HG03108 (cell line): Measurements from ENCODE around the gene CLRN2.

Experiments
- ATAC-seq: cut with Tn5 transposase; IDR thresholded peaks from one replicate; pipeline ENCODE4 v1.9.1; 2021; ENCODE audit warnings: moderate library complexity; ENCODE audit not compliant: unreplicated experiment

The CLRN2 gene

GRCh38 chr4:17514865-17515264, at the start of gene CLRN2:
CLRN2 (plus strand) TSS chr4:17515165; CDS start chr4:17515267, 102 bp downstream.
- ATAC-seq: no peak

GRCh38 chr4:17468619-17469221, 46.2 kb upstream of the CLRN2 start:
- no peak for ATAC-seq

GRCh38 chr4:17469931-17470674, 44.9 kb upstream of the CLRN2 start:
- ATAC-seq: no peak

GRCh38 chr4:17475481-17475880, 39.5 kb upstream of the CLRN2 start:
- ATAC-seq: no peak

- ATAC-seq: no peak
Observed at GRCh38 chr4:17476853-17477252, 38.1 kb upstream of the CLRN2 start.

- no peak for ATAC-seq
Observed at GRCh38 chr4:17477774-17478472, 37.0 kb upstream of the CLRN2 start.

- ATAC-seq: no peak
Observed at GRCh38 chr4:17480210-17480927, 34.6 kb upstream of the CLRN2 start.

GRCh38 chr4:17480955-17481354, 34.0 kb upstream of the CLRN2 start:
- ATAC-seq: no peak

- no peak for ATAC-seq
Observed at GRCh38 chr4:17482716-17483115, 32.2 kb upstream of the CLRN2 start.

GRCh38 chr4:17489123-17489522, 25.8 kb upstream of the CLRN2 start:
- no peak for ATAC-seq

GRCh38 chr4:17489721-17490120, 25.2 kb upstream of the CLRN2 start:
- ATAC-seq: no peak

- no peak for ATAC-seq
Observed at GRCh38 chr4:17490575-17491059, 24.3 kb upstream of the CLRN2 start.

- no peak for ATAC-seq
Observed at GRCh38 chr4:17491196-17491595, 23.8 kb upstream of the CLRN2 start.

- ATAC-seq: no peak
Observed at GRCh38 chr4:17492058-17492741, 22.8 kb upstream of the CLRN2 start.

GRCh38 chr4:17492876-17493275, 22.1 kb upstream of the CLRN2 start:
- no peak for ATAC-seq

GRCh38 chr4:17493619-17494018, 21.3 kb upstream of the CLRN2 start:
- ATAC-seq: no peak

GRCh38 chr4:17494258-17495190, 20.4 kb upstream of the CLRN2 start:
- ATAC-seq: no peak

GRCh38 chr4:17497890-17498523, 17.0 kb upstream of the CLRN2 start:
- ATAC-seq: no peak

GRCh38 chr4:17500574-17500973, 14.4 kb upstream of the CLRN2 start:
- ATAC-seq: no peak
